ENCODE results near the gene APBA2.

DNA sequence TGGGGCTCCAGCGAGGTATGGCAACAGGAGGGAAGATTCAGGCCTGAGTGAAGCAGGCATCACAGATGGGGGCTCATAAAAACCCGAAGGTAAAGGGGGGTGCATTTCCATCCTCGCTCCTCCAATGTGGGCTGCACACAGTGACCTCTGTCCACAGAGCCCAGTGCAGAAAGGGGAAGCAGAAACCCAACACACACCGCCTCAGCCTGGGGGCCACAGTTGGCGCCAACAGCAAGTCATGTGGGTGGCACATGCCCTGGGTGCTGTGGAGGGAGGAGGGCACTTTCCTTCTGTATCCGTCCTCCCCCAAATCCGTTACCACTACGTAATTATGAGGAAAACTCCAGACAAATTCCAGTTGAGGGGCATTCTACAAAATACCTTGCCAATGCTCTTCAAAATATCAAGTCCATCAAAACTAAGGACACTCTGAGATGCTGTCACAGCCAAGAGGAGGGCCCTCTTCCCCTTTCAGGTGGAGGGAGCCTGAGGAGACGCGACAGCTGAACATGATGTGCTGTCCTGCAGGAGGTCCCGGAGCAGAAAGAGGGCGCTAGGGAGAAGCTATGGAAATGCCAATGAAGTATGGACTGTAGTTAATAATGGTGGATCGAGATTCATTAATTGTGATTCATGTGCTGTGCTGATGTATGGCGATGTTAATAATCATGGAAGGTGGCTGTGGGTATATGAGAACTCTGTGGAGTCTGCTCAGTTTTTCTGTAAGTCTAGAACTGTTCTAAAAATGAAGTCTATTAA is 16.4 kb downstream of the APBA2 start:
- no peak for TF ChIP-seq EZH2 (IDR thresholded peaks at IDR 0.05; ENCODE audit: low read length)
- TF ChIP-seq, protein P1, sequence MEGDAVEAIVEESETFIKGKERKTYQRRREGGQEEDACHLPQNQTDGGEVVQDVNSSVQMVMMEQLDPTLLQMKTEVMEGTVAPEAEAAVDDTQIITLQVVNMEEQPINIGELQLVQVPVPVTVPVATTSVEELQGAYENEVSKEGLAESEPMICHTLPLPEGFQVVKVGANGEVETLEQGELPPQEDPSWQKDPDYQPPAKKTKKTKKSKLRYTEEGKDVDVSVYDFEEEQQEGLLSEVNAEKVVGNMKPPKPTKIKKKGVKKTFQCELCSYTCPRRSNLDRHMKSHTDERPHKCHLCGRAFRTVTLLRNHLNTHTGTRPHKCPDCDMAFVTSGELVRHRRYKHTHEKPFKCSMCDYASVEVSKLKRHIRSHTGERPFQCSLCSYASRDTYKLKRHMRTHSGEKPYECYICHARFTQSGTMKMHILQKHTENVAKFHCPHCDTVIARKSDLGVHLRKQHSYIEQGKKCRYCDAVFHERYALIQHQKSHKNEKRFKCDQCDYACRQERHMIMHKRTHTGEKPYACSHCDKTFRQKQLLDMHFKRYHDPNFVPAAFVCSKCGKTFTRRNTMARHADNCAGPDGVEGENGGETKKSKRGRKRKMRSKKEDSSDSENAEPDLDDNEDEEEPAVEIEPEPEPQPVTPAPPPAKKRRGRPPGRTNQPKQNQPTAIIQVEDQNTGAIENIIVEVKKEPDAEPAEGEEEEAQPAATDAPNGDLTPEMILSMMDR (optimal IDR thresholded peaks at IDR 0.05 in 1 of 3, IDR thresholded peaks at IDR 0.05 in 1 of 3, conservative IDR thresholded peaks at IDR 0.05 in 1 of 3; ENCODE audit: extremely low read depth in 1 of 3, insufficient read depth in 2 of 3, low read length in 3 of 3), result no peak
